Endometrium (tissue), 2 donors: ENCODE results near the gene RUSC2.
"Not testable (repeated sequence)": the region's sequence is repeated elsewhere in the genome, so short reads cannot be mapped to it uniquely, and the experiment has no call there.

ENCODE experiments used
- FAIRE-seq: peaks from 2 replicates; lab custom pipeline; 2012; peaks lifted over from hg19 to GRCh38; lab: Jason Lieb, UNC
- donor health status: control.
- donor health status: control.

Gene RUSC2

DNA sequence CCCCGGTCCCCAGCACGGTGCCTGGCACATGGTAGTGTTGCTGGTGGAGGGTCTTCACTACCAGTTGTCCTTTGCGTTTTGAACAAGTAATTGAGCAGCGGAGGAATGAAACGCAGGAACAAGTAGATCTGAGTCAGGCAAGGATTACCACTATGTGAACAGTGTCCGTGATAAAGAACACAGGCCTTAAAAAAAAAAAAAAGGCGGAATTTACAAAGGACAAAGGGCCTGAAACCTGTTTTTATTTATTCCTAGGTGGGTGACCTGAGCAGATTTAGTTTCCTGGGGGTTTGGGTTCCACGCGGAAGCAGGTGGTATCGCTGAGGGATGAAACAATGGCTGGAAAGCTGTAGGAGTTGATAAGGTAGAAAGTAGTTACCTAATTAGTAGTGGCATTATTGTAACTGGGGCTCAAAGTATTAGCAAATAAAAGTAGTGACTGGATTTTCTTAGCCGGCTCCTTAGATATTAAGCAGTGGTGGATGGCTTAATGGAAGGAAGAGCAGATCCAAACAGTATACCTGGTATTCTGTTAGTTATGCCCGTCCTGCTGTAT is 1.1 kb downstream of the RUSC2 start:
- no peak for FAIRE-seq

DNA sequence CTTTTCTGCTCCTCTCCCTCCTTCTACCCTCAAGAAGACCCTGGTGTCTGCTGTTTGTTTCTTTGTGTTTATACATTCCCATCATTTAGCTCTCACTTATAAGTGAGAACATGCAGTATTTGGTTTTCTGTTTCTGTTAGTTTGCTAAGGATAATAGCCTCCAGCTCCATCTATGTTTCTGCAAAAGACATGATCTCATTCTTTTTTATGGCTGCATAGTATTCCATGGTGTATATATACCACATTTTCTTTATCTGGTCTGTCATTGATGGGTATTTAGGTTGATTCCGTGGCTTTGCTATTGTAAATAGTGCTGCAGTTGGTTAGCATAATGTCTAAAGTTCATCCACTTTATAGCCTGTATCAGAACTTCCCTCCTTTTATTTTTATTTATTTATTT is 3.2 kb downstream of the RUSC2 start:
- FAIRE-seq: not testable (repeated sequence)

DNA sequence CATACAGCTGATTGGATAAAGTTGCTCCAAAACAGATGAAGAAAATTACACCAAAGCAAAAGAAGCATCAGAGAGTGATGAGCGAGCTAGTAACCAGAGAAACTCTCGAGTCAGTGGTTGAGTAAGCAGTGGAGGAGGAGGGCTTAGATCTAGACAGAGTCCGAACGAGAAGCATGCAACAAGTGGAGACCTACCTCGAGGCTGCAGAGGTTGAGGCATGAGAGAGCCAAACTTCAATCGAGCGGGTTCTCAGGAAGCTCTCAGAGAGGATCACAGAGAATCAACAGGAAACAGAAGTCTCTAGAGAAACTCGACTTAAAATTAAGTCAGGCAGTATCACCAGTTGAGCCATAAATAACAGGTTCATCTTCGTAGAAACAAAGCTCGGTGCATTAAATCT is 6.1 kb downstream of the RUSC2 start:
- FAIRE-seq: no peak

DNA sequence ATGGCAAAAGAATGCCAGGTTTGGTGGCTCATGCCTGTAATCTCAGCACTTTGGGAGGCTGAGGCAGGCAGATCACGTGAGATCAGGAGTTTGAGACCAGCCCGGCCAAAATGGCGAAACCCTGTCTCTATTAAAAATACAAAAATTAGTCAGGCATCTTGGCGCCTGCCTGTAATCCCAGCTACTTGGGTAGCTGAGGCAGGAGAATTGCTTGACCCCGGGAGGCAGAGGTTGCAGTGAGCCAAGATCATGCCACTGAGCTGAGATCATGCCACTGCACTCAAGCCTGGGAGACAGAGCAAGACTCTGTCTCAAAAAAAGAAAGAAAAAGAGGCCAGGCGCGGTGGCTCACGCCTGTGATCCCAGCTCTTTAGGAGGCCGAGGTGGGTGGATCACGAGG is 8.3 kb downstream of the RUSC2 start:
- FAIRE-seq: not testable (repeated sequence)

DNA sequence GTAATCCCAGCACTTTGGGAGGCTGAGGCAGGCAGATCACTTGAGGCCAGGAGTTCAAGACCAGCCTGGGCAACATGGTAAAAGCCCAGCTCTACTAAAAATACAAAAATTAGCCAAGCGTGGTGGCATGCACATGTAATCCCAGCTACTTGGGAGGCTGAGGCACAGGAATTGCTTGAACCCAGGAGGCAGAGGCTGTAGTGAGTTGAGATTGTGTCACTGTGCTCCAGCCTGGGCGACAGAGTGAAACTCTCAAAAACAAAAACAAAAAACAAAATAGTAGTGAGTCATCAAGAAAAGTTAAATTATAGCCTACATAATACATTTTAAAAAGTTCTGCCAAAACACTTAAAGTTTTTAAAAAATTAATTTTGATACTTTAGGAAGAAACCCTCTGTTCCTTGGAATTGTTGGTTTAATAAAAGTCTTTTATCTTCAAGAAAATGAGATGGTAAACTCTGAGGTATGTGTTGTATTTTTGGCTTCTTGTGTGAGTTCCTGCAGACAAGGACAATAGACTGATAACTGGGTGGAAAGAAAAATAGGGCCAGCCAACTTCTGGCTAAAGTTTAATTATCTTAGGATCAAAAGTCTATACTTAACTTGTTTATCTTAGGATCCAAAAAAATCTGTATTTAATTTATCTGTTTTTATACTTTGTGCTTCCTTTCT is 9.3 kb downstream of the RUSC2 start:
- FAIRE-seq: peak; percentile 68

DNA sequence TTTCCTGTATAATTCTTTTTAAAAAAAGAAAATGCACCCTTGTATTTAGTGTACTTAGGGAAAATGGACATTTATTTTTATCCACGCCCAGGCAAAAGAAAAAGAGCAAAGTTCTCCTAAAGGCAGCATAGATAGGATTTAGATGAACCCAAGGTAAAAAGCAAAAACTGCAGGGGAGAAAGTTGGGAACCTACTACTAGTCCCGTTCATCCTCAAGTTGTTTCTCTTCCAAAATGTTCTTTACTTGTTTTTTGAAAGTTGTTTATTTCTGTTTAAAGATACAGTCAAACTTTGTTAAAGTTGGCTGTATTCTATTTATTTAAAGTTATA is 9.8 kb downstream of the RUSC2 start:
- no peak for FAIRE-seq

DNA sequence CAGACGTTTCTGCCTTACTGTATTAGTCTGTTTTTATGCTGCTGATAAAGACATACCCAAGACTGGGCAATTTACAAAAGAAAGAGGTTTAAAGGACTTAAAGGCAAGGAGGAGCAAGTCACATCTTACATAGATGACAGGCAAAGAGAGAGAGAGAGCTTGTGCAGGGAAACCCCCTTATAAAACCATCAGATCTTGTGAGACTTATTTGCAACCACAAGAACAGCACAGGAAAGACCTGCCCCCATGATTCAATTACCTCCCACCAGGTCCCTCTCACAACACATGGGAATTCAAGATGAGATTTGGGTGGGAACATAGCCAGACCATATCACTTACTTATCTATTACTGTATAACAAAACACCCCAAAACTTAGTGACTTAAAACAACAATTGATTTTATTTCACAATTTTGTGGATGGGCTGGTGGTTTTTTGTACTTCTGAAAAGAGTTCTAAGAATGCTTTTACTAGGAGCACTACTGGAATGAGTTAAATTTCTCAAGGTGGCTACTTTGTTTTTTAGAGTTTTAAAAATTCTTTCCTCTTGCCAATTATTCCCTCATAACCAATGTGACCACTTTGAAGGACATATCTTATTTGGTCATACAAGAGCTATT is 10.3 kb downstream of the RUSC2 start:
- no peak for FAIRE-seq

DNA sequence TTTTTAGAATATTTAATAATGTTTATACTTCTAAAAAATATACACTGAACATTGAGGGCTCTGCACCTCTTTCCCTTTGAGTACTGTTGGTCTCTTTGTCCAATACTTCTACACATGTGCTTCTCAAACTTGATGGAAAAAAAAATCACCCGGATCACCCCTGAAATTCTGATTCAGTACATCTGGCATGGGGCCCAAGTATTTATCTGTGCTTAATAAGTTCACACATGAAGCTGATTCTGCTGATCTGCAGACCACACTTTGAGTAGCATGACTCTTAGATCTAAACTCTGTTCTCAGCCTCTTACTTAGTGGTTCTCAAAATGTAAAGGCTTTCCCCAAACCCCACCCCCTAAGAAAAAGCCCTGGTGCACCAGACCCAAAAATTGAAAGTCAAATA is 12.0 kb downstream of the RUSC2 start:
- FAIRE-seq: peak; percentile 29

DNA sequence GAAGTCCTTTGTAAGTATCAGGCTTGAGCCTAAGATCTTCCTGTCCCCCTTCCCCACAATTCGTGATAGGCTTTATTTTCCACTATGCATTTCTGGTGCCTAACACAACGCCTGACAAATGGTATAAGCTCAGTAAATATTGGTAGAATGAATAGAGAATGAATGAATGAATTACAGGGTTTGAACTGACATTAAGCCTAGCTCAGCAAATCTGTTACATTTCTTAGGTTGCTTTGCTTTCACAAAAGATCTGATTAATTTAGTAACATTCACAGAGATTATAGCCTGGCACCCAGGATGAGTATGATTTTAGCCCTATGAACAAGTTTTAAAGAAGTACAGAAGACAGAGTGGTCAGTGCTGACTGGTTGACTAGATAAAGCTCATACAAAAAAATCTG is 16.4 kb downstream of the RUSC2 start:
- FAIRE-seq: no peak

DNA sequence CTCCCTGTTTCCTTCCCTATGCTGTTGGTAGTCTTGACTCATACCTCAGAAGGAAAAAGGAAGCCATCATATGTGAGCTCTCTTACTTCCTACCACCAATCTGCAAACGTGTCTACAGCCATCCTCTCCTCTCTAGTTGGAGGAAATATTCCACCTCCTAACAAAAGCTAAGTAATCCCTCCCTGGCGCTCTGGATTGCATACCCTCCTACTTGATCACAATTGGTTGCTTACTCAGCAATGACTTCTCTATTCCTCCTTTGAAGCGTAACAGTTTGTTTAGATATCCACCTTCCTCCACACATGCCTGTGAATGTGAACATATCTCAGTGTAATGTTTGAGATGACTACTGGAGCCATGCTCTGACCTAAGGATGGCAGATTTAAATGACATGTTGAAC is 18.2 kb downstream of the RUSC2 start:
- FAIRE-seq: no peak

DNA sequence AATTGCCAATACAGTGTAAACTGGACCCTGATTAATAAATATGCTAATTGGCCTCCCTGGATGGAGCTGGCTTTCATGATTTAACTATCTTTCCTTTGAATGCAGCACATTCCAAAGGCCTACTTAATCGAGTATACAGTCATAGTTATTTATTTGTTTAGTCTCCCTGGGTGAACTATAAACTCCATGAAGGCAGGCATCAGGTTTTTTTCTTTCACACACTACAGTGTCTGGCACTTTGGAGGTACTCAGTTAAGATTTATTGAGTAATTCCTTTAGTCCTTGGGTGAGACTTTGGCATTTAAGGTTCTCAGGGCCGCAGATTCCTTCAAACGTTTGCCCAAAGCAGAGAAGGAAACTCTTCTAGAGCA is 20.5 kb downstream of the RUSC2 start:
- FAIRE-seq: no peak

DNA sequence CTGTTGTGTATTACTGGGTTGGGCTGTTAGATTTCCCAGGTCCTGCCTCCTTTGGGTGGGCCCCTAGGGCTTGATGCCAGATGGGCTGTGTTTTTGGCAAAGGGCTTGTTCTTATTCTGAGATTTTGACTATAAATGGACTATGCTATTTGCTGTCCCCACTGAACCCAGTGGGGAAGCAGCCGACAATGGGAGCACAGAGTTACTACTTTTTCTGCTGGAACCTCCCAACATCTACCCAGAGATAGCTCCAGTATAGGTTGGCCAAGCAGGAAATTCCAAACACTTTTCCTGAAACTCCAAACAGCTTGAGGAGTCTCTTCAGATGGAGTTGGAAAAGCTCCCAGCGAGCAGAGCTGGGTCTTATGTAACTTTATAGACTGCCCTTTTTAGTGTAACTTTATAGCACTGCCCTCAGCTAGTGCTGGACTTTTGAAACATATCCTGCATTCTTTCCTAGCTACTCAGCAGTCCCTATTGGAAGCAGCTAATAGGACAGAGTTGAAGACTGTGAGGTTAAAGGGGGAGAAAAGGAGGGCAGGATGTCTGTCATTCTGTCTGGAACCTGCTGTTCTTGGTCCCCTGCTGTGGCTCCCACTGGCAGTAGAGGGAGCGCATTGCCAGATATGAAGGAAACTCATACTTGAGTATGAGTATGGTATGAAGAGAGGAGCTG is 21.0 kb downstream of the RUSC2 start:
- peak; percentile 96 for FAIRE-seq

DNA sequence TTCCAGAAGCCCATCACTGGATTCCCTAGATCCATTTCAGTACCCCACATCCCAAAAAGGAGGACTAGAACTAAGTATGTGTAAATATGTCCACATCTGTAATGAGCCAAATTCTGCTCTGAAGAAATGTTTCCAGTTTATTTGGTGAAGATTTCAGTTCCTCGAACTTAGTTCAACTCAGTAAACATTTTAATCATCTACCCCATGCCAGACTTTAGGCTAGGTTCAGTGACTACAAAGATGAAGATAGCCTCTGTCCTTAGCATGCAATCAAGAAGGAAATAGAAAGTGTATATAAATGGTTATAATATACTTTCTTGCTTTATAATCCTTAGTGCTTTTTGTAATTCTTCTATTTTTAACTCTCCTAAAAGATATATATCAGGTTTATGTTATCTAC is 21.5 kb downstream of the RUSC2 start:
- no peak for FAIRE-seq

DNA sequence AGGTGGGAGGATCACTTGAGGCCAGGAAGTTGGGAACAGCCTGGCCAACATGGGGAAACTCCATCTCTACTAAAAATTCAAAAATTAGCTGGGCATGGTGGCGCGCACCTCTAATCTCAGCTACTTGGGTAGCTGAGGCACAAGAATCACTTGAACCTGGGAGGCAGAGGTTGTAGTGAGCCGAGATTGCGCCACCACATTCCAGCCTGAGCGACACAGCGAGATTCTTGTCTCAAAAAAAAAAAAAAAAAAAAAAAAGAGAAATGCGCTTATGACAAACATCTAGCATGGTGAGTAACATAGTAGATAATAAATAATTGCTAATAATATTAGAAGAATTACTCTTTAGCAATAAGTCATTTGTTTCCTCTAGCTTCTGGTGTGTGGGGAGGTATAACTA is 25.9 kb downstream of the RUSC2 start:
- FAIRE-seq: no peak

DNA sequence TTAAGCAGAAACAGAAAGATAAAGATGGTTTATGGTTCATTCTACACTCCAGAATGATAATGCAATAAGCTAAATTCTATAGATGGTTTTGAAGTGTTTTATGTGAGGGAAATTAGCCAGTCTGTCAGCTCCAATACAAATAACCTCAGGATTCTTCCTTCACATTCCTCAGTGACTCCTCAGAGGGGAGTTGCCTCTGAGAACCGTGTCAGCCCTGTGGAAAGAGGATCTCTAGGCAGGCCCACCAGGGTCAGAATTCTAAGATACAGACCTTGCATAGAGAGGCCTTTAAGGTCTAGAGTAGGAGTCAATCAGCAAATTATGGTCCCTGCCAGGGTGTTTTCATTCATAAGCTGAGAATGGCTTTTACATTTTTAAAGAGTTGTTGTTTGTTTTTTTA is 26.6 kb downstream of the RUSC2 start:
- no peak for FAIRE-seq

DNA sequence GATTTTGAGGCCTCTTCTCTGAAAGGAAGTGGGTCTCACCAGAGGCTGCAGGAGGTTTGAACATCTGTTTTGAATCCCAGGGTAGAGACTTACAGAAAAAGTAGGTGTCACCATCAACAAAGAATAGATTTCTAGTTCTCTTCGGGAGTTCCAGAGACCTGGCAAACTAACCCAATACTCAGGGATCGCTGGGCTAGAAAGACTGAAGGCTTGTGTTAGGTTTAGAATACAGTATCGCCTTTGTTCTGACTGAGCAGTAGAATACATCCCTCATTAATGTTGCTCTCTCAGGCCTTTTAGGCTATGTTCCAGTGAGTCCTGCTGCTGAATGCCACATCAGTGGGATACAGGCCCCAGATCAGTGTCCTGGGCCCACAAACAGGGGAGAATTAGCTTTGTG is 27.2 kb downstream of the RUSC2 start:
- no peak for FAIRE-seq

DNA sequence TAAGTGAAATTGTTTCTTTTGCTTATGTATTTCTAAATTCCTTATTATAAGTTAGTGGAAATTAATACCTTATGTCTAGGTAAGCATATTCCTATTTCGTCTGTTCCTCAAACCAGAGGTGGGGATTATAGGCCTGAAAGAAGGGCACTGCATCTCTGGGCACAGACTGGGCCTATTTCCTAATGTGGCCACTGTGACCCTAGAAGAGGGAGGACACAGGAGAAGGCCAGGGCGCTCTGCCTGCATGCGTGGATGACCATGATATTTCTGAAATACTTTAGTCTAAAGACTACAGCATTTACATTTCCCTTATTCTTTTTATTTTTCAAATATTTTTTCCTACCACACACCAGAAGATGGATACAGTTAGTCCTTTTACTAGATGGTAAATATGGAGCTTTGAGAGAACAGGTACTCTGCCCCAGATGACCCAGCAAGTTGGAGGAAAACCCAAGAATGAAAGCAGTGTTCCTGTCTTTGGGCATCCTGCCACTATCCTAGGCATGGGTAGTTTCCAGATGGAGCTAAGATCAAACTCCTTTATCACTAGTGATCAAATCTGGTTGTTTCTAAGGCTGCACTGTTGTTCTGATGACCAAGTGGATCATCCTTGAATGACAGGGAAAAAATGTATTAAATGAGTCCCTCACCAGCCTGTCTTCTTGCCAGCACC is 27.8 kb downstream of the RUSC2 start:
- no peak for FAIRE-seq

DNA sequence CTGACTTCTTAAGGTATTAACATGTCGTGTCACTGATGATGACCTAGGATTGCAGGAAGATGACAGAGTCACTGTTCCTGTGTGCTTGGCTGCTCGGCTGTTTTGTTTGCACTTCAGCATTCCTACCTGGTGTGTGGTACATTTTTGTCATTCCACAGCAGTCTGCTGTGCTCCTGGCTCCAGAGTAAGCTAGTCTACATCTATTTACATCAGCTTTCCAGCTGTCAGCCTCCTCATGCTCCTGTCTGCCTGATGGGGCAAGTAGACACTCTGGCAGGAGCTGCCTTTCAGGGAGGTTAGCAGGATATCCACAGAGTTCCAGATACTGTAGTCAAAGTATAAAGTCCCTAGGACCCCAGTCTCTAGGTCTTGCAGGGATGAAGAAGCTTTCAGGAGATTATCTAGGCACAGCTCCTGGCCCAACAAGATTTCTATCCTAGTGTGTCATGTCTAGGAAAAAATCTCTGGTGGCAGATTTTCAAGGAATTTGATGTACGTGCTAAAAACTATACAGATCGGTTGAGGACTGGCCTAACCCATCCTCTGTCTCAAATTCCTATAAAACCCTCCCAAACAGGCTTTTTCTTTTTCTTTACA is 28.4 kb downstream of the RUSC2 start:
- no peak for FAIRE-seq

DNA sequence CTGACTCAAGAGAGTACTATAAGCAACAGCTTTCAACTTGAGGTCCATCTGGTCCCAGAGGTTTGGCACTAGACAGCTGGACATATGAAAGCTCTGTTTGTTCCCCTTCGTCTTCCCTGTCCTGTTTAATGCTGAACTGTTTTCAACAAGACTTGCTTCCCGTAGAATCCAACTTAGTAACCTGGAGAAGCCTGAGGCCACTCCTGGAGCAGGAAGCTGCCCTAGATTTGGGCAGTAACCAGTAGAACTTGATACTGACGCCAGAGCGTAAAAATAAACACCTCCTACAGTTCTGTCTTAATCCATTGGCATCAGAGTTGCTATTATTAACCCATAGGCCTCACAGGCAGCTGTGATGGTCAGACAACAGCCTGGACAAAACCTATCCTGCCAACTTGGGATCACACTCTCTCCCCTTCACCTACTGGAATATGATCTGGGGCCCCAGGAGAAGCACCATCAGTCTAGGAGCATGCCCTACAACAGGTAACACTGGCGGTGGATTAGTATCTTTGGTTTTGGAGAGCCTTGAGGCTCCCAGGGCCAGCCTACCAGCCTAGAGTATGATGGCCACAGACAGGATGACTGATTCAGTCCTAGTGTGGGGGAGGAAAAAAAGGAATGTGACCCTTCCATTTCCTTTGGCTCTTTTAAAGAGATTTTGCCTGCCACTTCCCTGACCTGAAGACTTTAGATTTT is 29.2 kb downstream of the RUSC2 start:
- no peak for FAIRE-seq

DNA sequence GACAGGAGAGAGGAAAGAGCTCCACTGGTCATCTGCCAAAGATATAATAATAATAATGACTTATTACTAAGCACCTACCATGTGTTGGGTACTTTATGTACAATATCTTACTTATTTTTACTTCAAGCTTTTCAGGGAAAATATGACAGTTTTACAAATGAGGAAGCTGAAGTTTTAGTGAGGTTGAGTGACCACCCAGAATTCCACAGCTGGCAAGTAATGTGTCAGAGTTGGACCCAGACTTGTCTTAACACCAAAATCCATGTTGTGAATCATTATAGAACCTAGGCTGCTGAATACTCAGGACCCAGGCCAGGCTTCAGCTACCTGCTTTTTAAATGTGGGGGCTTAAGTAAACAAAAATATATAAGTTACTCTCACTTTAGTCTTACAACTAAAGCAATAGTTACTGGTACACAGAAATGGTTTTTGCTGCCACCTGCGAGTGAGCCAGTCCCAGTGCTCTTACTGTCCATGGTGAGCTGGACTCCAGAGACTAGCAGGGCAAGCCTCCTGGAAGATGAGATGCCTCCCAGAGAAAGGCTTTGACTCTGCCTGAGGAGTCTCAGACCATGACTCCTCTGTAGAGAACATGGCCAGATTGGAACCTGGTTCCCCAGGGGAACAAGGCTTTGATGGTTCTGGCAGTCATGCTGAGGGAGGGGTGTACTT is 29.9 kb downstream of the RUSC2 start:
- no peak for FAIRE-seq

DNA sequence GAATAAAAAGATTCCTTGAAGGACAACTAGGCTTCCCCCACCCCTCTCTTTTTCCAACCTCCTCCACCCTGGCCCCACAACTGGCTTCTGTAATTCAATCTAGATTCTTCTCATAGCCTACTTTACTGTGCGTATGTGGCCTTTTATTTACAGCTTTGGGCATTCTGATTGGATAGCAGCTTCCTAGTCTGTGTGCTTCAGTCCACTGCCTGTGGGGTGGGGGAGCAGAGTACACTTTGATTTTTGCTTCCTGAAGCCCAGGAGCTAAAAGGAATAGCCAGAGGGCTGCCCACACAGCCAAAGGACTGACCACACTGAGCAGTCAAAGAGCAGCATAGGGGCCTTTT is 30.4 kb downstream of the RUSC2 start:
- no peak for FAIRE-seq

DNA sequence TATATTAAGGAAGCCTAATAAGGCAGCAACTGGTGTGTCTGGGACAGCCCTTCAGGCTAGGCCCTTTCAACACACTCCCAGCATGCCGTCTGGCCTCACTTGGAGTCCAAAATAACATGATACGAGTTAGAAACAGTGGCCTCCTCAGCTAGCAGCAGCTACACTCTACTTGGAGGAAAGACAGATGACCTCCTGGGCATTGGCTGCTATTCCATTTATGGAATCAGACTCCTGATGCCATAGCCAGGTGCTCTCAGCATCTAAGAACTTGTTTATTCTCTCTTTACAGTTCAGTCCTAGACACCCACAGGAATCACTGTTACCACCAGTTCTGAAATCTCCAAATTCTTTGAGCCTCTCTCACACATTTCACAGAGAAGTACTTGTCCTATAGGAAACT is 31.8 kb downstream of the RUSC2 start:
- FAIRE-seq: no peak
